K562 (cell line): ENCODE measurements around the gene CEP78. TPM values are rescaled to one million over a fixed set of nuclear protein-coding genes. Genes with fewer than 3 reads are reported as not detected.

Experiments used
- ATAC-seq: fragments of 200-7000 bp; cut with Tn5 transposase; 3 replicates; pipeline ENCODE4 v1.9.1; 2020; ENCODE audit warnings: moderate library complexity
- BruUV-seq: library from RNA; stranded (reverse); fragments of 400-500 nt; replicated peaks from 2 replicates; lab custom pipeline; 2021; lab: Mats Ljungman, UMichigan
- CTCF ChIA-PET: fragments of 300-600 bp; formaldehyde crosslinking; extraction: SDS; loops from one replicate; lab custom pipeline; 2021; ENCODE audit warnings: low intra/inter-chr PET ratio; lab: Yijun Ruan, JAX
- POLR2A ChIA-PET: fragments of 300-600, 350-650 bp; sonication (Branson Sonifier 250); formaldehyde crosslinking; extraction: SDS; loops from one replicate; lab custom pipeline; 2021; ENCODE audit warnings: antibody characterized with exemption, inconsistent platforms; lab: Yijun Ruan, JAX
- DNase-seq, 4 experiments: peaks; one replicate each; pipeline versions ENCODE4 v3.0.0 to v3.0.0-alpha.2; 2011 to 2018; ENCODE audit warnings: low spot score in 3 of 4, mixed read lengths in 3 of 4; ENCODE audit errors: extremely low read depth in 1 of 4
- FAIRE-seq: peaks from 2 replicates; lab custom pipeline; 2011; peaks lifted over from hg19 to GRCh38; lab: Jason Lieb, UNC
- H2AFZ ChIP-seq: 2 replicates; pipeline ENCODE4 v1.6.0; 2011; ENCODE audit warnings: low read depth, low read length, control low read depth, inconsistent platforms
- H3K27ac ChIP-seq: fragments of 200-600 bp; 3 replicates; pipeline ENCODE4 v1.8.0; 2011; ENCODE audit warnings: low read depth, mild to moderate bottlenecking, control low read depth, inconsistent platforms, low read length, moderate library complexity, mixed read lengths; ENCODE audit errors: extremely low read depth
- H3K27me3 ChIP-seq, 2 experiments: fragments of 300-600 bp in 1 of 2; 2 replicates in 1 of 2; 3 replicates in 1 of 2; pipeline versions ENCODE4 v1.6.0 to v1.8.0; 2011; ENCODE audit warnings: inconsistent platforms in 2 of 2, low read length in 2 of 2, mild to moderate bottlenecking in 1 of 2, mixed read lengths in 1 of 2, moderate library complexity in 1 of 2; ENCODE audit not compliant: control insufficient read depth in 2 of 2, insufficient read depth in 2 of 2
- H3K36me3 ChIP-seq: fragments of 300-600 bp; 3 replicates; pipeline ENCODE4 v1.8.0; 2011; ENCODE audit warnings: mild to moderate bottlenecking, low read length, inconsistent platforms; ENCODE audit not compliant: control insufficient read depth, insufficient read depth
- H3K4me1 ChIP-seq, 2 experiments: fragments of 200-600 bp in 1 of 2; replicated peaks in 1 of 2; 2 replicates in 1 of 2; 3 replicates in 1 of 2; pipeline versions ENCODE4 v1.5.1 to v1.8.0; 2011; ENCODE audit warnings: inconsistent platforms in 2 of 2, low read length in 2 of 2, mild to moderate bottlenecking in 1 of 2, mixed read lengths in 1 of 2, moderate library complexity in 1 of 2; ENCODE audit not compliant: control insufficient read depth in 2 of 2, insufficient read depth in 2 of 2
- H3K4me2 ChIP-seq: 2 replicates; pipeline ENCODE4 v1.6.1; 2011; ENCODE audit warnings: low read length, control low read depth, inconsistent platforms, mixed read lengths; ENCODE audit not compliant: insufficient read depth
- H3K4me3 ChIP-seq: fragments of 200-600 bp; sonication (generic), shearing (Covaris generic); 2 replicates; pipeline ENCODE4 v1.5.1; 2016; ENCODE audit warnings: control low read depth, inconsistent platforms
- H3K79me2 ChIP-seq: fragments of 200-600 bp; 3 replicates; pipeline ENCODE4 v1.8.0; 2011; ENCODE audit warnings: low read length, inconsistent platforms; ENCODE audit not compliant: control insufficient read depth, insufficient read depth
- H3K9ac ChIP-seq, 2 experiments: 2 replicates each; pipeline versions ENCODE4 v1.6.0 to v1.6.1; 2011; ENCODE audit warnings: low read depth in 2 of 2, low read length in 2 of 2, control low read depth in 1 of 2, inconsistent platforms in 1 of 2, mild to moderate bottlenecking in 1 of 2, mixed read lengths in 1 of 2; ENCODE audit not compliant: insufficient read depth in 1 of 2
- H3K9me1 ChIP-seq: one replicate; pipeline ENCODE4 v1.6.0; 2011; ENCODE audit warnings: inconsistent platforms, mild to moderate bottlenecking, low read length, moderate library complexity; ENCODE audit not compliant: control insufficient read depth, insufficient read depth
- H3K9me3 ChIP-seq: replicated peaks from 2 replicates; pipeline ENCODE4 v1.5.1; 2011; ENCODE audit warnings: low read depth, low read length, inconsistent platforms; ENCODE audit not compliant: control insufficient read depth, insufficient read depth
- H4K20me1 ChIP-seq: replicated peaks from 2 replicates; pipeline ENCODE4 v1.6.1; 2011; ENCODE audit warnings: low read length, inconsistent platforms, mixed read lengths; ENCODE audit not compliant: control insufficient read depth, insufficient read depth
- LCOR ChIP-seq: sonication (generic); formaldehyde crosslinking; IDR thresholded peaks from 2 replicates; pipeline ENCODE4 v1.8.0; 2022; ENCODE audit warnings: mild to moderate bottlenecking, missing genetic modification reagents
- SMARCE1 ChIP-seq: fragments of 450-650 bp; IDR thresholded peaks from 2 replicates; pipeline ENCODE4 v1.7.1; 2016; ENCODE audit warnings: mild to moderate bottlenecking
- SPI1 ChIP-seq: IDR thresholded peaks from 2 replicates; pipeline ENCODE4 v1.6.1; 2011; ENCODE audit warnings: low read depth, low read length, control low read depth, borderline replicate concordance
- ZNF24 ChIP-seq: fragments of 450-650 bp; IDR thresholded peaks from 2 replicates; pipeline ENCODE4 v1.6.1; 2016
- WGBS: fragments of 100-300 bp; shearing (Covaris generic); methylation state at CpG from one replicate; pipeline ENCODE4 v1.1.6; 2016; ENCODE audit warnings: low coverage, mixed read lengths; ENCODE audit not compliant: insufficient coverage; ENCODE audit errors: missing lambda C conversion rate; 5-methylcytosine and 5-hydroxymethylcytosine counted together
- in situ Hi-C: fragments of 300-500 bp; cut with MboI; formaldehyde crosslinking; loops from 4 replicates; pipeline ENCODE4 v1.15.0; 2018; ENCODE audit warnings: inconsistent platforms, mixed read lengths
- intact Hi-C: fragments of 100-400 bp; cut with micrococcal nuclease; formaldehyde crosslinking; loops from 2 replicates; pipeline ENCODE4 v1.14.2; 2022
- polyA plus RNA-seq, 8 experiments: library from polyadenylated mRNA; depleted of rRNA in 4 of 8; stranded (reverse) in 5 of 8; unstranded in 3 of 8; fragments of >200 nt; fragmentation: Nextera tagmentation in 2 of 8; fragmentation: Illumina TruSeq in 1 of 8; extraction: Ambion mirVana in 2 of 8; extraction: Trizol in 1 of 8; gene quantifications; 2 replicates each; pipeline versions ENCODE4 v1.2.1 to v1.2.3, GENCODE V29; 2011 to 2014; ENCODE audit warnings: inconsistent platforms in 1 of 8, missing spikeins in 1 of 8
- total RNA-seq, 7 experiments: library from RNA; depleted of rRNA in 6 of 7; stranded (reverse); fragments of >200 nt in 6 of 7; fragmentation: Illumina TruSeq in 2 of 7; extraction: Trizol in 2 of 7; gene quantifications; 2 replicates each; pipeline versions ENCODE4 v1.2.1 to v1.2.3, GENCODE V29; 2011 to 2021; ENCODE audit warnings: low replicate concordance in 1 of 7
- TF ChIP-seq, protein P1 (sequence below): fragments of 450-650 bp; formaldehyde crosslinking; IDR thresholded peaks from 2 replicates; pipeline ENCODE4 v1.4.0; 2022; ENCODE audit warnings: missing genetic modification characterization
- TF ChIP-seq, protein P2 (sequence below), 2 experiments: fragments of 450-650 bp in 1 of 2; sonication (generic) in 1 of 2; formaldehyde crosslinking in 1 of 2; IDR thresholded peaks; 2 replicates each; pipeline versions ENCODE4 v1.7.1 to v1.9.0; 2016 to 2022; ENCODE audit warnings: inconsistent platforms in 1 of 2, mild to moderate bottlenecking in 1 of 2, missing genetic modification reagents in 1 of 2
- TF ChIP-seq, protein P3 (sequence below): fragments of 250-450 bp; sonication (Bioruptor Pico); IDR thresholded peaks from 2 replicates; pipeline ENCODE4 v1.8.0; 2022; ENCODE audit warnings: moderate library complexity, mild to moderate bottlenecking, inconsistent platforms

Gene CEP78
- total and polyA plus RNA-seq, 9 of the 15 experiments (the other 6 are each of a cell fraction or from before 2014, with no cell fraction given): 3.5 to 26.0 (median 21.5) TPM

DNA sequence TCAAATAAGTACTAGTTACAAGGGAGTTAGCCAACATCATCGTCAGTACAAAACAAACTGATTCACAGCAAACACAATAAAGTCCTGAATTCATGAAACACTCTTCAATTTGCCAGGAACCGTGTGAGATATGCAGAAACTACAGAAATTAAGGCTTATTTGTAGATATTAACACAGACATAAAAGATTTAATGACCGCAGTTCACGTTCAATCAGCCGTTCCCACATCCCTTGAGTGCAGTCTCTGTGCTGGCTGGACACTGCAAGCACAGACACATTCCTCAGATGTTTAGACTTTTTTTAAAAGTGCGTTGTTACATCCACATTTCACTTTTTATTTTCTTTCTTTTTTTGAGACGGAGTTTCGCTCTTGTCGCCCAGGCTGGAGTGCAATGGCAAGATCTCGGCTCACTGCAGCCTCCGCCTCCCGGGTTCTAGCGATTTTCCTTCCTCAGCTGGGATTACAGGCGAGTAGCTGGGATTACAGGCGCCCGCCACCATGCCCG is 566 bp upstream of the CEP78 start:
- peak overlapping the region; percentile 61; the same call in 1 of the 3 replicates for H3K27ac ChIP-seq
- H3K4me2 ChIP-seq: peak overlapping the region; percentile 91
- peaks cover 19% of the 10 kb centered on the region for H3K79me2 ChIP-seq
- peak overlapping the region; percentile 89 for H3K4me3 ChIP-seq
- peak overlapping the region; percentile 66 to 96 for H3K9ac ChIP-seq
- TF ChIP-seq SPI1 (no peak), LCOR (CRISPR knock-in tag) (0 out of 2 replicates have a peak, but pooled peaks have one; percentile 9), ZNF24 (no peak), SMARCE1 (0 out of 2 replicates have a peak, but pooled peaks have one; percentile 37)
- TF ChIP-seq, protein P1, sequence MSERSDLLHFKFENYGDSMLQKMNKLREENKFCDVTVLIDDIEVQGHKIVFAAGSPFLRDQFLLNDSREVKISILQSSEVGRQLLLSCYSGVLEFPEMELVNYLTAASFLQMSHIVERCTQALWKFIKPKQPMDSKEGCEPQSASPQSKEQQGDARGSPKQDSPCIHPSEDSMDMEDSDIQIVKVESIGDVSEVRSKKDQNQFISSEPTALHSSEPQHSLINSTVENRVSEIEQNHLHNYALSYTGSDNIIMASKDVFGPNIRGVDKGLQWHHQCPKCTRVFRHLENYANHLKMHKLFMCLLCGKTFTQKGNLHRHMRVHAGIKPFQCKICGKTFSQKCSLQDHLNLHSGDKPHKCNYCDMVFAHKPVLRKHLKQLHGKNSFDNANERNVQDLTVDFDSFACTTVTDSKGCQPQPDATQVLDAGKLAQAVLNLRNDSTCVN (CRISPR knock-in tag): no peak
- TF ChIP-seq, protein P2, sequence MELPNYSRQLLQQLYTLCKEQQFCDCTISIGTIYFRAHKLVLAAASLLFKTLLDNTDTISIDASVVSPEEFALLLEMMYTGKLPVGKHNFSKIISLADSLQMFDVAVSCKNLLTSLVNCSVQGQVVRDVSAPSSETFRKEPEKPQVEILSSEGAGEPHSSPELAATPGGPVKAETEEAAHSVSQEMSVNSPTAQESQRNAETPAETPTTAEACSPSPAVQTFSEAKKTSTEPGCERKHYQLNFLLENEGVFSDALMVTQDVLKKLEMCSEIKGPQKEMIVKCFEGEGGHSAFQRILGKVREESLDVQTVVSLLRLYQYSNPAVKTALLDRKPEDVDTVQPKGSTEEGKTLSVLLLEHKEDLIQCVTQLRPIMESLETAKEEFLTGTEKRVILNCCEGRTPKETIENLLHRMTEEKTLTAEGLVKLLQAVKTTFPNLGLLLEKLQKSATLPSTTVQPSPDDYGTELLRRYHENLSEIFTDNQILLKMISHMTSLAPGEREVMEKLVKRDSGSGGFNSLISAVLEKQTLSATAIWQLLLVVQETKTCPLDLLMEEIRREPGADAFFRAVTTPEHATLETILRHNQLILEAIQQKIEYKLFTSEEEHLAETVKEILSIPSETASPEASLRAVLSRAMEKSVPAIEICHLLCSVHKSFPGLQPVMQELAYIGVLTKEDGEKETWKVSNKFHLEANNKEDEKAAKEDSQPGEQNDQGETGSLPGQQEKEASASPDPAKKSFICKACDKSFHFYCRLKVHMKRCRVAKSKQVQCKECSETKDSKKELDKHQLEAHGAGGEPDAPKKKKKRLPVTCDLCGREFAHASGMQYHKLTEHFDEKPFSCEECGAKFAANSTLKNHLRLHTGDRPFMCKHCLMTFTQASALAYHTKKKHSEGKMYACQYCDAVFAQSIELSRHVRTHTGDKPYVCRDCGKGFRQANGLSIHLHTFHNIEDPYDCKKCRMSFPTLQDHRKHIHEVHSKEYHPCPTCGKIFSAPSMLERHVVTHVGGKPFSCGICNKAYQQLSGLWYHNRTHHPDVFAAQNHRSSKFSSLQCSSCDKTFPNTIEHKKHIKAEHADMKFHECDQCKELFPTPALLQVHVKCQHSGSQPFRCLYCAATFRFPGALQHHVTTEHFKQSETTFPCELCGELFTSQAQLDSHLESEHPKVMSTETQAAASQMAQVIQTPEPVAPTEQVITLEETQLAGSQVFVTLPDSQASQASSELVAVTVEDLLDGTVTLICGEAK (IDR thresholded peaks at IDR 0.05): peak; percentile 30; the same call in 1 of the 2 replicates
- TF ChIP-seq, protein P2 (CRISPR knock-in tag; IDR thresholded peaks at IDR 0.05): no peak
- TF ChIP-seq, protein P3, sequence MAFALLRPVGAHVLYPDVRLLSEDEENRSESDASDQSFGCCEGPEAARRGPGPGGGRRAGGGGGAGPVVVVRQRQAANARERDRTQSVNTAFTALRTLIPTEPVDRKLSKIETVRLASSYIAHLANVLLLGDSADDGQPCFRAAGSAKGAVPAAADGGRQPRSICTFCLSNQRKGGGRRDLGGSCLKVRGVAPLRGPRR: no peak
- ChIA-PET CTCF (no interaction called here), POLR2A (interaction anchor here (0.6 kb wide), 1 partner anchor 678 kb away, joined by 3 read pairs; no protein-coding TSS in a partner anchor)
- no peaks in the 10 kb centered on the region for H3K9me3 ChIP-seq
- peaks cover 9% of the 10 kb centered on the region; the same call in 1 of the 3 replicates for H3K36me3 ChIP-seq
- FAIRE-seq (no peak), ATAC-seq (no peak), DNase-seq (no peak)
- in situ Hi-C loops (no loop called here), intact Hi-C loops (no loop called here)
- peaks cover 5 to 11% of the 10 kb centered on the region in 2 experiments; a peak in 4 of 5 replicates for H3K4me1 ChIP-seq
- no peaks in the 10 kb centered on the region for H3K9me1 ChIP-seq
- peak overlapping the region; percentile 92 for H2AFZ ChIP-seq
- WGBS: under 1% methylated on average over 13 of the region's 17 CpGs
- TSS peak; percentile 65 for BruUV-seq
- no peaks in the 10 kb centered on the region for H4K20me1 ChIP-seq
- H3K27me3 ChIP-seq: no peaks in the 10 kb centered on the region; a peak in 1 of 5 replicates
